ENCODE measurements around the gene LDLRAD4. TPM values are rescaled to one million over a fixed set of nuclear protein-coding genes. Genes with fewer than 3 reads are reported as not detected.

LDLRAD4 gene
- total and polyA plus RNA-seq, 2 donors (not counting 1 experiment from before 2014, with no cell fraction given) = 13.9 to 35.7 TPM

GRCh38 chr18:13581496-13582177, 363.1 kb downstream of the LDLRAD4 start:
- H3K4me1 Mint-ChIP-seq = peaks cover 63% of the 10 kb centered on the region
- Histone ChIP-seq H3K27ac (ENCODE audit: low read length in 2 of 2) (no peak overlapping the region), H3K9me3 (ENCODE audit: control extremely low read depth in 1 of 3, control insufficient read depth in 2 of 3, insufficient read depth in 1 of 3, low read length in 2 of 3) (no peaks in the 10 kb centered on the region), H3K79me2 (ENCODE audit: control insufficient read depth, insufficient read depth, low read length) (peaks cover 30% of the 10 kb centered on the region), H4K20me1 (ENCODE audit: control insufficient read depth, insufficient read depth, low read length, poor library complexity, severe bottlenecking) (no peaks in the 10 kb centered on the region), H3K27me3 (replicated peaks in 1 of 4; ENCODE audit: control extremely low read depth in 1 of 4, control insufficient read depth in 3 of 4, insufficient read depth in 4 of 4, low read length in 3 of 4) (no peaks in the 10 kb centered on the region), H3K9ac (ENCODE audit: low read length) (no peak overlapping the region), H2AFZ (ENCODE audit: insufficient read depth, low read depth, low read length, poor library complexity, severe bottlenecking) (no peak overlapping the region), H3K4me2 (replicated peaks; ENCODE audit: low read depth, low read length, poor library complexity, severe bottlenecking) (no peak overlapping the region), H3K4me1 (ENCODE audit: control insufficient read depth in 2 of 2, insufficient read depth in 2 of 2, low read length in 2 of 2) (peaks cover 53 to 60% of the 10 kb centered on the region in 2 donors), H3K4me3 (ENCODE audit: control extremely low read depth in 1 of 5, extremely low read depth in 1 of 5, insufficient read depth in 1 of 5, low read depth in 2 of 5, low read length in 4 of 5) (no peak overlapping the region), H3K36me3 (replicated peaks in 1 of 2; ENCODE audit: control extremely low read depth in 1 of 2, control insufficient read depth in 1 of 2, extremely low read depth in 1 of 2, insufficient read depth in 2 of 2, low read length in 1 of 2) (no peaks in the 10 kb centered on the region)
- H3K9me3 Mint-ChIP-seq (ENCODE audit: insufficient read depth) = no peaks in the 10 kb centered on the region
- H3K4me3 Mint-ChIP-seq = no peak overlapping the region
- POLR2A ChIA-PET = interaction anchor here (1.1 kb wide), 1 partner anchor 31 kb away, joined by 3 read pairs; no protein-coding TSS in a partner anchor
- CTCF ChIA-PET = interaction anchor here (0.8 to 1.9 kb wide), 7 partner anchors 14 to 51 kb away, joined by 3 to 6 read pairs (median 4); no protein-coding TSS in a partner anchor
- H3K27me3 Mint-ChIP-seq = no peaks in the 10 kb centered on the region
- no peak for TF ChIP-seq CTCF (IDR thresholded peaks at IDR 0.05)
- no peak for TF ChIP-seq EZH2 (IDR thresholded peaks at IDR 0.05; ENCODE audit: borderline replicate concordance, insufficient read depth, low read depth, low read length, poor library complexity, severe bottlenecking)
- no peak for DNase-seq
- intact Hi-C loops (cut with micrococcal nuclease) = no loop called here
- H3K27ac Mint-ChIP-seq = no peak overlapping the region
- WGBS (ENCODE audit: insufficient coverage) = 100% methylated on average over 1 of the region's 5 CpGs
- ATAC-seq (ENCODE audit: low read depth) = no peak

GRCh38 chr18:13582178-13582670, 363.7 kb downstream of the LDLRAD4 start:
- 100% methylated on average over 9 of the region's 9 CpGs for WGBS (ENCODE audit: insufficient coverage)
- Histone ChIP-seq H2AFZ (ENCODE audit: insufficient read depth, low read depth, low read length, poor library complexity, severe bottlenecking) (no peak overlapping the region), H3K4me2 (replicated peaks; ENCODE audit: low read depth, low read length, poor library complexity, severe bottlenecking) (no peak overlapping the region), H3K36me3 (replicated peaks in 1 of 2; ENCODE audit: control extremely low read depth in 1 of 2, control insufficient read depth in 1 of 2, extremely low read depth in 1 of 2, insufficient read depth in 2 of 2, low read length in 1 of 2) (no peaks in the 10 kb centered on the region), H3K4me1 (ENCODE audit: control insufficient read depth in 2 of 2, insufficient read depth in 2 of 2, low read length in 2 of 2) (peaks cover 54 to 60% of the 10 kb centered on the region in 2 donors), H3K4me3 (ENCODE audit: control extremely low read depth in 1 of 5, extremely low read depth in 1 of 5, insufficient read depth in 1 of 5, low read depth in 2 of 5, low read length in 4 of 5) (no peak overlapping the region), H4K20me1 (ENCODE audit: control insufficient read depth, insufficient read depth, low read length, poor library complexity, severe bottlenecking) (no peaks in the 10 kb centered on the region), H3K9me3 (ENCODE audit: control extremely low read depth in 1 of 3, control insufficient read depth in 2 of 3, insufficient read depth in 1 of 3, low read length in 2 of 3) (no peaks in the 10 kb centered on the region), H3K27me3 (replicated peaks in 1 of 4; ENCODE audit: control extremely low read depth in 1 of 4, control insufficient read depth in 3 of 4, insufficient read depth in 4 of 4, low read length in 3 of 4) (no peaks in the 10 kb centered on the region), H3K27ac (ENCODE audit: low read length in 2 of 2) (no peak overlapping the region), H3K79me2 (ENCODE audit: control insufficient read depth, insufficient read depth, low read length) (peaks cover 27% of the 10 kb centered on the region), H3K9ac (ENCODE audit: low read length) (no peak overlapping the region)
- POLR2A ChIA-PET = interaction anchor here (1.1 kb wide), 1 partner anchor 30 kb away, joined by 3 read pairs; no protein-coding TSS in a partner anchor
- Mint-ChIP-seq H3K4me1 (peaks cover 61% of the 10 kb centered on the region), H3K27ac (no peak overlapping the region), H3K9me3 (ENCODE audit: insufficient read depth) (no peaks in the 10 kb centered on the region), H3K4me3 (no peak overlapping the region), H3K27me3 (no peaks in the 10 kb centered on the region)
- intact Hi-C loops (cut with micrococcal nuclease) = no loop called here
- CTCF ChIA-PET = interaction anchor here (1.0 to 1.9 kb wide), 5 partner anchors 13 to 51 kb away, joined by 4 to 6 read pairs (median 4); no protein-coding TSS in a partner anchor
- TF ChIP-seq CTCF (IDR thresholded peaks at IDR 0.05) = no peak
- ATAC-seq (ENCODE audit: low read depth) = no peak
- DNase-seq = no peak
